Peyer's patch (tissue), 4 donors: ENCODE data around the gene NMRK2. TPM values are rescaled to one million over a fixed set of nuclear protein-coding genes. Genes with fewer than 3 reads are reported as not detected.
A peak's percentile ranks its signal among the peaks of the same experiment; 100 is the strongest.

ENCODE experiments used
- DNase-seq, 3 donors: peaks; one replicate each; pipeline ENCODE4 v3.0.0-alpha.2; 2017 to 2019
- H3K27ac ChIP-seq, 4 donors: fragments of 200-600 bp; sonication (generic); one replicate each; pipeline ENCODE4 v1.5.1; 2016 to 2019
- H3K27me3 ChIP-seq, 2 donors: fragments of 200-600 bp; sonication (generic); one replicate each; pipeline ENCODE4 v1.5.1; 2019
- H3K36me3 ChIP-seq, 3 donors: fragments of 200-600 bp; sonication (generic); one replicate each; pipeline ENCODE4 v1.5.1; 2016 to 2019
- H3K4me1 ChIP-seq, 4 donors: fragments of 200-600 bp; sonication (generic); one replicate each; pipeline ENCODE4 v1.5.1; 2016 to 2019
- H3K4me3 ChIP-seq, 4 donors: fragments of 200-600 bp; sonication (generic); 1 replicate in 3 of 4; 2 replicates in 1 of 4; pipeline ENCODE4 v1.5.1; 2016 to 2019; ENCODE audit warnings: mild to moderate bottlenecking in 1 of 4
- H3K9me3 ChIP-seq, 4 donors: fragments of 200-600 bp; sonication (generic); one replicate each; pipeline ENCODE4 v1.5.1; 2016 to 2019; ENCODE audit warnings: mild to moderate bottlenecking in 1 of 4
- CTCF ChIP-seq, 6 experiments: fragments of 450-650 bp in 4 of 6; fragments of 200-600 bp in 2 of 6; sonication (generic) in 1 of 6; IDR thresholded peaks; one replicate each; pipeline ENCODE4 v1.5.1; 2017 to 2019; ENCODE audit warnings: antibody characterized with exemption in 6 of 6, mild to moderate bottlenecking in 3 of 6, moderate library complexity in 1 of 6
- POLR2A ChIP-seq, 2 donors: fragments of 450-650 bp; IDR thresholded peaks; one replicate each; pipeline ENCODE4 v1.5.1; 2017; ENCODE audit warnings: antibody characterized with exemption in 2 of 2, mild to moderate bottlenecking in 2 of 2, moderate library complexity in 2 of 2
- total RNA-seq, 4 donors: library from RNA; depleted of rRNA; stranded (reverse); fragments of >200 nt; gene quantifications; one replicate each; pipeline ENCODE4 v1.1.0, GENCODE V29; 2016

The NMRK2 gene
- total RNA-seq, 4 donors from 2014 or later, result not detected

DNA sequence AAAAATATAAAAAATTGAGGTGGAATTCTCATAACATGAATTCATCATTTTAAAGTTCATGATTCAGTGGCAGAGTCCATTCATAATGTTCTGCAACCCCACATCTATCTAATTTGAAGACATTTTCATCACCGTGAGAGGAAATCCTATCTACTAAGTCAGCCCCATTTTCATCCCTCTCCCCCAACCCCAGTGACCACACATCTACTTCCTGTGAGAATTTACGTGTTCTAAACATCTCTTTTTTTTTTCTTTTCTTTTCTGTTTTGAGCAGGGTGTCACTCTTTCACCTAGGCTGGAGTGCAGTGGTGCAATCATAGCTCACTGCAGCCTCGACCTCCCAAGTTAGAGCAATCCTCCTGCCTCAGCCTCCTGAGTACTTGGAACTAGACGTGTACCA, 34.9 kb upstream of the NMRK2 start:
- no peaks in the 10 kb centered on the region for H3K27me3 ChIP-seq
- no peaks in the 10 kb centered on the region for H3K4me1 ChIP-seq
- no peak overlapping the region for H3K4me3 ChIP-seq
- peak in 1 of 3 donors; percentile 47 for DNase-seq
- H3K27ac ChIP-seq, result no peak overlapping the region
- peaks cover 0 to 6% (median 0%) of the 10 kb centered on the region in 4 donors for H3K9me3 ChIP-seq
- no peaks in the 10 kb centered on the region for H3K36me3 ChIP-seq
- TF ChIP-seq POLR2A (IDR thresholded peaks at IDR 0.05) (no peak), CTCF (IDR thresholded peaks at IDR 0.05) (no peak)

DNA sequence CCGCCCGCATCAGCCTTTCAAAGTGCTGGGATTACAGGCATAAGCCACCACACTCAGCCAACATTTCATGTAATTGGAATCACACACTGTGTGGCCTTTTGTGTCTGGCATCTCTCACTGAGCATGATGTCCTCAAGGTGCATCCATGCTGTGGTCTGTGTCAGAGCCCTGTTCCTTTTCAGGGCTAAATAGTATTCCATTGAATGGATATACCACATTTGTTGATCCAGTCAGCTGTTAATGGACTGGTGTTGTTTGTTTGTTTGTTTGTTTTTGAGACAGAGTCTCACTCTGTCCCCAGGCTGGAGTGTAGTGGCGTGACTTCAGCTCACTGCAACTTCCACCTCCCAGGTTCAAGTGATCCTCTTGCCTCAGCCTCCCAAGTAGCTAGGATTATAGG, 34.4 kb upstream of the NMRK2 start:
- H3K36me3 ChIP-seq, result no peaks in the 10 kb centered on the region
- H3K27me3 ChIP-seq, result no peaks in the 10 kb centered on the region
- TF ChIP-seq POLR2A (IDR thresholded peaks at IDR 0.05) (no peak), CTCF (IDR thresholded peaks at IDR 0.05) (no peak)
- no peak overlapping the region for H3K27ac ChIP-seq
- no peak for DNase-seq
- H3K9me3 ChIP-seq, result peaks cover 0 to 6% (median 0%) of the 10 kb centered on the region in 4 donors
- no peaks in the 10 kb centered on the region for H3K4me1 ChIP-seq
- no peak overlapping the region for H3K4me3 ChIP-seq

DNA sequence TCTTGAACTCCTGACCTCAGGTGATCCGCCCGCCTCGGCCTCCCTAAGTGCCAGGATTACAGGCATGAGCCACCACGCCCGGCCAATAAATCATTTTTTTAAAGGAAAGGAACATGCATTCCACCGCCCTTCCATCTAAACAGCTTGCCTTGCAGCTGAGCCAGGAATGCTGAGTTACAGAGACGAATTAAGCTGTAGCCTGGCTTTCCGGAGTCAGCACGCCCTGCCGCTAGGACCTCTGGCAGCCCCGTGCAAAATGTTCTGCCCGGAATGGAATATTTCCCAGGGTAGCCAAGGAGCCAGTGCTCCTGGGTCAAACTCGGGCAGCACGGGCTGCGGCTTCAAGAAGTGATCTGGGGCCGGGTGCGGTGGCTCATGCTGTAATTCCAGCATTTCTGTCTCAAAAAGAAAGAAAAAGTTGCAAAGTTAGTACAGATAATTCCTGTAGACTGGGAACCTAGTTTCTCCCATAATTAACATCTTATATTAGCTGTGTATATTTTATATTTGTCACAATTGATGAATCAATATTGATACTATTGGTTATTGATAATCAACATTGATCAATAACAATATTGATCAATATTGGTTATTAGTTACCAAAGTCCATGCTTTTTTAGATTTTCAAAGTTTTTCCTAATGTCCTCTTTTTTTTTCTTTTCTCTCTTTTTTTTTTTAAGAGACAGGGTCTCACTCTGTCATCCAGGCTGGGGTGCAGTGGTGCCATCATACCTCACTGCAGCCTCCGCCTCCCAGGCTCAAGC, 33.2 kb upstream of the NMRK2 start:
- H3K9me3 ChIP-seq, result peaks cover 0 to 6% (median 0%) of the 10 kb centered on the region in 4 donors
- H3K4me3 ChIP-seq, result no peak overlapping the region
- H3K4me1 ChIP-seq, result no peaks in the 10 kb centered on the region
- no peaks in the 10 kb centered on the region for H3K27me3 ChIP-seq
- TF ChIP-seq CTCF (IDR thresholded peaks at IDR 0.05) (no peak), POLR2A (IDR thresholded peaks at IDR 0.05) (no peak)
- H3K36me3 ChIP-seq, result no peaks in the 10 kb centered on the region
- no peak for DNase-seq
- H3K27ac ChIP-seq, result no peak overlapping the region

- peaks cover 0 to 6% (median 0%) of the 10 kb centered on the region in 4 donors for H3K9me3 ChIP-seq
- H3K36me3 ChIP-seq, result no peaks in the 10 kb centered on the region
- TF ChIP-seq CTCF (IDR thresholded peaks at IDR 0.05) (no peak), POLR2A (IDR thresholded peaks at IDR 0.05) (no peak)
- H3K4me1 ChIP-seq, result no peaks in the 10 kb centered on the region
- no peak overlapping the region for H3K4me3 ChIP-seq
- no peak for DNase-seq
- no peaks in the 10 kb centered on the region for H3K27me3 ChIP-seq
- H3K27ac ChIP-seq, result no peak overlapping the region
Observed at GRCh38 chr19:3902317-3902973, 30.4 kb upstream of the NMRK2 start.

- no peaks in the 10 kb centered on the region for H3K9me3 ChIP-seq
- TF ChIP-seq CTCF (IDR thresholded peaks at IDR 0.05) (no peak), POLR2A (IDR thresholded peaks at IDR 0.05) (no peak)
- H3K27me3 ChIP-seq, result no peaks in the 10 kb centered on the region
- H3K27ac ChIP-seq, result no peak overlapping the region
- no peak for DNase-seq
- H3K4me1 ChIP-seq, result no peaks in the 10 kb centered on the region
- no peaks in the 10 kb centered on the region for H3K36me3 ChIP-seq
- H3K4me3 ChIP-seq, result no peak overlapping the region
Observed at GRCh38 chr19:3904233-3904632, 28.6 kb upstream of the NMRK2 start.
